ENCODE data around the gene NECTIN4.
"Not testable (repeated sequence)": the region's sequence is repeated elsewhere in the genome, so short reads cannot be mapped to it uniquely, and the experiment has no call there.

NECTIN4 gene

DNA sequence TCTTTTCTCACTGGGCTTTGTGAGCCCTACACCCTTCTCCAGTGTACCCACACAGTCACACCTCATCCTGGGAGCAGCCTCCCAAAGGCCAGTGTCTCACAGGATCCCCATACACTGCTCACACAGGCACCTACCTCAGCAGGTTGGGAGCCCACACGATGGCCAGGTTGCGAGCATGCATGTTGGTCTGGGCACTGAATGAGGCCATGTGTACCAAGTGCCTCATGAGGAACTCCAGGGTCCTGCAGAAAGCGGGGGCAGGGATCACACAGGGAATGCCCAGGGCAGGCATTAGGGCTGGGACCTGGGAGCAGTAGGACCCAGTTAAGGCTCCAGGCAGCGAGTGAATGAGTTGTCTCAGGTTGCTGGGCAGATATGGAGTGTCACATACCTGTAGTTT is 35.1 kb downstream of the NECTIN4 start:
- DNase-seq (ENCODE audit: low spot score): no peak

GRCh38 chr1:161052899-161053298 is 36.5 kb downstream of the NECTIN4 start:
- no peak for DNase-seq (ENCODE audit: low spot score)

DNA sequence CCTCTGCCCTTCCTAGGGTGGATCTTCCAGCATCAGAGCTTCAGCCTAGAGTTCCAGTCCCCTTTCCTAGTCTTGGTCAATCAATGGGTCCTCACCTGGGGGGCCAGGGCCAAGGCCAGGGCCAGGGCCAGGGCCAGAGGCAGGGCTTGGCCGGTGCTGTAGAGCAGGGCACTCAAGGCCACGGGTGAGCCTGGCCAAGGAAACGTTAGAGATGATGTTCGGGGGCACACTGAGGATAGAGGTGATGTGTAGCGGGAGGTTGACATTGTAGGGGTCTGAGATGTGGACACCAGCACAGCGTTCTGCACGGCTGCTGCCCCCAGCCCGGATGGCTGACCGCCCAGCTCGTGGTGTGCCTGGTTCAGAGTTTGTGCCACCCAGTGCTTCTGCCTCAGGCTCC is 38.1 kb downstream of the NECTIN4 start:
- no peak for DNase-seq (ENCODE audit: low spot score)

- no peak for DNase-seq (ENCODE audit: low spot score)
These were observed 40.2 kb downstream of the NECTIN4 start for GRCh38 chr1:161048949-161049722.

GRCh38 chr1:161047436-161048420 is 41.6 kb downstream of the NECTIN4 start:
- no peak for DNase-seq (ENCODE audit: low spot score)

DNA sequence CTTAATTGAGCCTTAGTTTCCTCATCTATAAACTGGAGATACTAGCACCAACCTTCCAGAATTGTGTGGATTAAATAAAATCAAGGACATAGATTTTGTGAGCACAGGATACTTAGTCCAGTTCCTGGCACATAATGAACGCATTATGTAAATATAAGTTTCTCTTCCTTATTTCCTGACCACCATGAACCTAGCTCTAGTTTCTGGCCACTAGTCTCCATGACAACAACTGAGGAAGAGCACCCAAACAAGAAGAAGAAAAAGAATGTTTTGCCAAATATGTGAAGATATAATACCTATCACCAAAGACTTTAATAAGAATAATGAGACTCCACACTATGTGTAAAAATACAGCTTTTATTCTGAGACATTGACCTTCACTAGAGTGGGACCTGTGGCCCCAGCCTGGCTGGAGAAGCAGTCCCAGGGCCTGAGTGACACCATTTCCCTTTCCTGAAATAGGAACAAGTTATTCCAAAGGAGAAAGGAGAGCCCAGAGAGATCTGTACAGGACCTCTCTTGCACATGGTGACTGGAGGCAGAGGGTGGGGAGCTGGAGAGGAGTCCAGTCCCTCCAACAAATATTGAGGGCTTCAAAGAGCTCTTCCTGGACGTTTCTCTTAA is 42.6 kb downstream of the NECTIN4 start:
- DNase-seq (ENCODE audit: low spot score): peak; percentile 24

GRCh38 chr1:161045736-161046604 is 43.4 kb downstream of the NECTIN4 start, which contains the start of gene USF1:
Gene USF1, minus strand, starts transcription at chr1:161045977. Its CDS starts 2,702 bp downstream, at chr1:161043275.
- DNase-seq (ENCODE audit: low spot score): peak; percentile 95

GRCh38 chr1:161044908-161045735 is 44.2 kb downstream of the NECTIN4 start:
- DNase-seq (ENCODE audit: low spot score): peak; percentile 65

DNA sequence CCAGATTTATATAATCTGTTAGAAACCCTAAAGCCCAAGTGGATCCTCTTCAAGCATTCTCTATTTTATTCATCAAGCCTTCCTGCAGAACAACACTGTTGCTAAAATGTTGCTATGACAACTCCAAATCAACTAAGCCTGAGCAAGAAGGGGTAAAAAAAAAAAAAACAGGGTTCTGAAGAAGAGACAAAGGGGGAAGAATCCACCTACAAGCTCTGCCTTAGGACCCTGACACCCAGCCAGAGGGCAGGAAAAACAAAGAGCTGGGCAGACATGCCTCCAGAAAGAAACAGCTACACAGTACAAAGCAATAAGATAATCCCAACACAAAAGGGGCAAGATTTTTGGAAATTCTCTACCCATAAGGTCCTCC is 44.8 kb downstream of the NECTIN4 start:
- no peak for DNase-seq (ENCODE audit: low spot score)

DNA sequence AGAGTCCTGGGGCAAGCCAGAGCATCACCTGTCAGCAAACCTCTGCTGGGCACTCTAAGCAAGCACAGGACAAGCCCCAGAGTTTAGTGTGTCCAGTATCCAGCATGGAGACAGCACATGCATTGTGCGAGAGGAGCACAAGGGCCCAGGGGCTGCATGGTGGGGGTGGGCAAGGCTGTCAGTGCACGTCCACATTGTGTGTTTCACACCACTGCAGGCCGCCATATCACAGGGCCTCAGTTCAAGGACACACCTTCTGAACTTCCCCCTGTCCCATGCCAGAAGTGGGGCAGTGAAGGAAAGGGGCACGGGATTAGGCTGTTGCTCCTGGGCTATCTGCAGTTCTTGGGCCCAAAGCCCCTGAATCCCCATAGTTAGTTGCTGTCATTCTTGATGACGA is 49.8 kb downstream of the NECTIN4 start:
- DNase-seq (ENCODE audit: low spot score): no peak

GRCh38 chr1:161039154-161039545 is 50.2 kb downstream of the NECTIN4 start:
- DNase-seq (ENCODE audit: low spot score): no peak

GRCh38 chr1:161038523-161039153 is 50.7 kb downstream of the NECTIN4 start, which contains the start of gene TSTD1:
Gene TSTD1, minus strand, starts transcription at chr1:161038964. Its CDS starts 75 bp downstream, at chr1:161038889.
- no peak for DNase-seq (ENCODE audit: low spot score)

DNA sequence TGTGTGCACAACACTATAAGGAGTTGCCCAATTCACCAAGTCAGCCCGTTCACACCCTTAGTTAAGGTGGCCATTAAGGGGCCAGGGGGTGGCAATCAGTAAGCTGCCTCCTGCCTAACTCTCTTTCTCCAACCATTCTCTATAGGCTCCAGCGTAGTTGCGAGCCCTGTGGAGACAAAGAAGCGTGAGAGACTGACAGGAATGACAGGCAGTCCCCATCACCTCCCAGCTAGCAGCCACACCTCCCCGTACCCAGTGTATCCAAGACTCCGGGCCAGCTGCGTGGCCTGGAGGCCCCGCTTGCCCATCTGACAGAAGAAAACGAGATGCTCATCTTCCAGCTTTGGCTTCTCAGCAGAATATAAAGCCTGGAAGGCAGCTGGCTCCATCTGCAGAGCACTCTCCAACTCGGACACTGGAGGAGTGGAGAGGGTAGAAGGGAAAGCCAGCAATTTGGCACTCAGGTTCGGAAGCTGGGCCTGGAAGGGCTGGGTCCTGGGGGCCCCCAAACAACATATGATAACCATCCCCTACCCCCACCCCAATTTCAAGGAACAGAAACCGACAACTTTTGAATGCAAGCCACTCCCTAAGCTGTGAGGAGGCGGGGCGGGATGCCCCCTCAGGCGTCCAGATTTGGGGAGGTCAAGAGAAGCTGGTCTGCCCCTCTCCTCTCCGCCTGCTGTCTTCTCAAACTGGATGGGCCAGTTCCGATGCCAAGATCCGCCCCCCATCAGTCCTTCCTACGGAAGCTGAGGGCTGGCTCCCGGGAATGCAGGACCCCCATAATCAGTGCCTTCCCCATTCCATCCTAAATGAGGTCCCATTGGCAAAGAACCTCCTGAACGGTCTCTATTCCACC is 51.5 kb downstream of the NECTIN4 start:
- no peak for DNase-seq (ENCODE audit: low spot score)

- no peak for DNase-seq (ENCODE audit: low spot score)
These were observed 55.6 kb downstream of the NECTIN4 start for GRCh38 chr1:161033751-161034150.

GRCh38 chr1:161032409-161032808 is 56.9 kb downstream of the NECTIN4 start:
- no peak for DNase-seq (ENCODE audit: low spot score)

- DNase-seq (ENCODE audit: low spot score): no peak
These were observed 57.5 kb downstream of the NECTIN4 start for GRCh38 chr1:161031874-161032273.

- DNase-seq (ENCODE audit: low spot score): not testable (repeated sequence)
These were observed 59.9 kb downstream of the NECTIN4 start for GRCh38 chr1:161029466-161029865.

DNA sequence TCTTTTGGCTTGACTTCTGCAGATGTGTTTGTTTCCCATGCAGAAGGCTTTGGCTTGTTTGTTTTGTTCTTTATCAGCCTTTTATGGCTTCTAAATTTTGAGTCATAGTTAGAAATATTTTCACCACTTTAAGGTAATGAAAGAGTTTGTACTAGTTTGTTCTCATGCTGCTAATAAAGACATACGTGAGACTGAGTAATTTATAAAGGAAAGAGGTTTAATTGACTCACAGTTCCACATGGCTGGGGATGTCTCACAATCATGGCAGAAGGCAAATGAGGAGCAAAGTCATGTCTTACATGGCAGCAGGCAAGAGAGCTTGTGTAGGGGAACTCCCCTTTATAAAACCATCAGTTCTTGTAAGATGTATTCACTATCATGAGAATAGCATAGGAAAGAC is 62.4 kb downstream of the NECTIN4 start:
- not testable (repeated sequence) for DNase-seq (ENCODE audit: low spot score)

DNA sequence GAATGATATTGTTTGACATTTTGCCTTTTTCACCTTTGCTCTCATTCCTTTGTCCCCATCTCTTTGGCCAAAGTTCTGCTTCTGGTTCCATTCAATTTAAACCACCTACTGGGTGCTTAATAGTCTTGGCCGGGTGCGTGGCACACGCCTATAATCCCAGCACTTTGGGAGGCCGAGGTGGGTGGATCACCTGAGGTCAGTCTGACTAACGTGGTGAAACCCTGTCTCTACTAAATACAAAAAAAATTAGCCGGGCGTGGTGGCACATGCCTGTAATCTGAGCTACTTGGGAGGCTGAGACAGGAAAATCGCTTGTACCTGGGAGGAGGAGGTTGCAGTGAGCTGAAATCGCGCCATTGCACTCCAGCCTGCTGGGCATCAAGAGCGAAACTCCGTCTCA is 66.9 kb downstream of the NECTIN4 start:
- DNase-seq (ENCODE audit: low spot score): not testable (repeated sequence)
